ENCODE data around the gene BLNK.

BLNK gene

GRCh38 chr10:96305019-96305418 lies 33.6 kb upstream of the BLNK start:
- no peaks in the 10 kb centered on the region for H3K36me3 ChIP-seq (ENCODE audit: control insufficient read depth in 2 of 2, insufficient read depth in 1 of 2, low read length in 2 of 2)
- POLR2A ChIA-PET = no interaction called here
- no peaks in the 10 kb centered on the region for H3K9me3 ChIP-seq (ENCODE audit: control insufficient read depth, insufficient read depth, low read depth, low read length)
- no peak overlapping the region for H3K4me3 ChIP-seq (ENCODE audit: low read depth, low read length)
- no peak overlapping the region for H3K27ac ChIP-seq (ENCODE audit: extremely low read depth, low read depth, low read length)
- CTCF ChIA-PET = interaction anchor here (1.1 to 1.7 kb wide), 2 partner anchors 34 to 76 kb away, joined by 3 to 6 read pairs; no protein-coding TSS in a partner anchor
- no peaks in the 10 kb centered on the region for H3K4me1 ChIP-seq (ENCODE audit: control insufficient read depth, insufficient read depth, low read length)
- TF ChIP-seq ZNF341 (tag by site-specific recombination; IDR thresholded peaks at IDR 0.05; ENCODE audit: low read depth) (no peak), SP7 (tag by site-specific recombination; IDR thresholded peaks at IDR 0.05) (no peak), ZNF138 (tag by site-specific recombination; IDR thresholded peaks at IDR 0.05; ENCODE audit: borderline replicate concordance) (no peak), ZNF530 (tag by site-specific recombination; IDR thresholded peaks at IDR 0.05; ENCODE audit: low read depth) (no peak), PRDM6 (tag by site-specific recombination; IDR thresholded peaks at IDR 0.05) (no peak)

- TF ChIP-seq PATZ1 (tag by site-specific recombination; IDR thresholded peaks at IDR 0.05) = no peak
- TF ChIP-seq ZNF530 (tag by site-specific recombination; IDR thresholded peaks at IDR 0.05; ENCODE audit: low read depth) = no peak
- no peak for TF ChIP-seq ZNF544 (tag by site-specific recombination; IDR thresholded peaks at IDR 0.05)
- TF ChIP-seq ZNF391 (tag by site-specific recombination; IDR thresholded peaks at IDR 0.05; ENCODE audit: borderline replicate concordance, low read depth) = no peak
- TF ChIP-seq ZNF211 (tag by site-specific recombination; IDR thresholded peaks at IDR 0.05; ENCODE audit: low read depth) = no peak
- Histone ChIP-seq H3K36me3 (ENCODE audit: control insufficient read depth in 2 of 2, insufficient read depth in 1 of 2, low read length in 2 of 2) (no peaks in the 10 kb centered on the region), H3K4me3 (ENCODE audit: low read depth, low read length) (no peak within 1 kb of the TSS), H3K27ac (ENCODE audit: extremely low read depth, low read depth, low read length) (no peak within 1 kb of the TSS), H3K9me3 (ENCODE audit: control insufficient read depth, insufficient read depth, low read depth, low read length) (no peaks in the 10 kb centered on the region), H3K4me1 (ENCODE audit: control insufficient read depth, insufficient read depth, low read length) (no peaks in the 10 kb centered on the region)
- CTCF ChIA-PET = interaction anchor here (1.1 to 1.7 kb wide), 2 partner anchors 11 to 75 kb away, joined by 3 to 6 read pairs; no protein-coding TSS in a partner anchor
- POLR2A ChIA-PET = no interaction called here
These were observed 32.9 kb upstream of the BLNK start, which contains the start of gene DNTT for GRCh38 chr10:96304230-96304629. Gene DNTT (plus strand): TSS chr10:96304434. CDS start chr10:96304498, 64 bp downstream.

GRCh38 chr10:96301616-96302015 lies 30.2 kb upstream of the BLNK start:
- ChIA-PET POLR2A (no interaction called here), CTCF (interaction anchor here (0.5 to 2.5 kb wide), 8 partner anchors 8 to 285 kb away, joined by 3 to 15 read pairs (median 4); no protein-coding TSS in a partner anchor)
- Histone ChIP-seq H3K36me3 (ENCODE audit: control insufficient read depth in 2 of 2, insufficient read depth in 1 of 2, low read length in 2 of 2) (no peaks in the 10 kb centered on the region), H3K27ac (ENCODE audit: extremely low read depth, low read depth, low read length) (no peak overlapping the region), H3K4me3 (ENCODE audit: low read depth, low read length) (no peak overlapping the region), H3K4me1 (ENCODE audit: control insufficient read depth, insufficient read depth, low read length) (no peaks in the 10 kb centered on the region), H3K9me3 (ENCODE audit: control insufficient read depth, insufficient read depth, low read depth, low read length) (no peaks in the 10 kb centered on the region)
- TF ChIP-seq BCL6B (tag by site-specific recombination; IDR thresholded peaks at IDR 0.05) (no peak), ZNF488 (tag by site-specific recombination; IDR thresholded peaks at IDR 0.05) (no peak), ZNF10 (tag by site-specific recombination; IDR thresholded peaks at IDR 0.05) (no peak), ZNF692 (tag by site-specific recombination; IDR thresholded peaks at IDR 0.05) (no peak), ZNF530 (tag by site-specific recombination; IDR thresholded peaks at IDR 0.05; ENCODE audit: low read depth) (no peak), KLF10 (tag by site-specific recombination; IDR thresholded peaks at IDR 0.05) (no peak), ZNF324 (tag by site-specific recombination; IDR thresholded peaks at IDR 0.05) (no peak), ZNF391 (tag by site-specific recombination; IDR thresholded peaks at IDR 0.05; ENCODE audit: borderline replicate concordance, low read depth) (no peak), ZNF350 (tag by site-specific recombination; IDR thresholded peaks at IDR 0.05) (no peak), ZNF19 (tag by site-specific recombination; IDR thresholded peaks at IDR 0.05; ENCODE audit: low read depth) (no peak), ZBTB1 (tag by site-specific recombination; IDR thresholded peaks at IDR 0.05) (no peak)

Data from HEK293 (cell line).